Measurements from ENCODE around the gene GRM1.

Gene GRM1

DNA sequence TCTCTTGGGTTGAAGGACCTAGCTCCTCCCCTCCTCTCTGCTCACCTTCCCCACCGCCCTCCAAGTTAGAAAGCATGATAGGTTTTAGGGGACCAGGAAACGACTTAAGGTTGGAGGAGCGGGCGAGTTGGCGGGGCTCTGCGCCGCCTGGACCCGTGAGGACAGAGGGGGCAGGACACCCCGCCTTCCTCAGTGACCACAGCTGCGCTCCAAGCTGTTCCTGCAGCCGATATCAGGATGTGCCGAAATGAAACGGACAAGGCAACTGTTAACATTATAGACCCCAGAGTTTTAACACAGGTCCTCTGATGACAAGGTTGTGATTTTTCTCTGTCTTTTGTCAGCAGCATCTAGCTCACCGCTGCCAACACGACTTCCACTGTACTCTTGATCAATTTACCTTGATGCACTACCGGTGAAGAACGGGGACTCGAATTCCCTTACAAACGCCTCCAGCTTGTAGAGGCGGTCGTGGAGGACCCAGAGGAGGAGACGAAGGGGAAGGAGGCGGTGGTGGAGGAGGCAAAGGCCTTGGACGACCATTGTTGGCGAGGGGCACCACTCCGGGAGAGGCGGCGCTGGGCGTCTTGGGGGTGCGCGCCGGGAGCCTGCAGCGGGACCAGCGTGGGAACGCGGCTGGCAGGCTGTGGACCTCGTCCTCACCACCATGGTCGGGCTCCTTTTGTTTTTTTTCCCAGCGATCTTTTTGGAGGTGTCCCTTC lies at the start of gene GRM1:
Gene GRM1, plus strand, starts transcription at position 212 of the 722 bp plus-strand sequence. Its CDS starts 456 bp downstream, at position 668.
- no peak for DNase-seq (ENCODE audit: low spot score)

DNA sequence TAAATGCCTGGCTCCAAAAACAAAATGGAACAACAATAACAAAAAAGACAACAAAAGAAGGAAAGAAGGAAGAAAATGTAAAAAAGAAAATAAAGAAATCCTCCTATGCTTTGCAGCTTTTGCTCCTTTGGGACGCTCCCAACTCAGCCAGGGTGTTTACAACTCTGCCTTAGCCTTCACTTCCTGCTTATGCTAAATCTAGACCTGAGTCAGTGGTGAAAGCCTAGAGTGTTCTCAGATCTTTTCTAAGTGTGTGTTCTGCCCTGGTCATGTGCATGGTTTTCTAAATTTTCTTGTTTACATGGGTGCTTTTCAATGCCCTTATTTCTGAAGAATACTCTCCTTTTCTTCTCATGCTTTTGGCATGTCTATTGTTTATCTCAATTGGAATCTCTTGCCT lies 19.5 kb upstream of the GRM1 start:
- DNase-seq (ENCODE audit: low spot score), result no peak

DNA sequence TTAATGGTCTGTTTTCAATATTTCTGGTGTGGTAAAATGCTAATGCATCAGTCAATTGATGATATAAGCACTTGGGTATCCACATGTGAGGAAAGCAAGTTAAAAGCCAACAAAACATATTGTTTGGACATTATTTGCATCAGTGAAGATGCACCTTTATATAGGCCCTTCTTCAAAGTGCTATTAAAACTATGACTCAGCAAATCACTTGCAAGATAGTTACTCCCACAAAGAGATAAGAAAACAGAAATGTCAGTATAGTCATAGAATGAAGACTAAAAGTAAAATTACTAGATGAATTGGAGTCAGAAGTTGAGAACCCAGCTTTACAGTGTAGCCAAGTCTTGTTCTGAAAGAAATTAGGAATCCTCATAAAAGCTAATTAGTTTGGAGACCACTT lies 14.6 kb upstream of the GRM1 start:
- no peak for DNase-seq (ENCODE audit: low spot score)

DNA sequence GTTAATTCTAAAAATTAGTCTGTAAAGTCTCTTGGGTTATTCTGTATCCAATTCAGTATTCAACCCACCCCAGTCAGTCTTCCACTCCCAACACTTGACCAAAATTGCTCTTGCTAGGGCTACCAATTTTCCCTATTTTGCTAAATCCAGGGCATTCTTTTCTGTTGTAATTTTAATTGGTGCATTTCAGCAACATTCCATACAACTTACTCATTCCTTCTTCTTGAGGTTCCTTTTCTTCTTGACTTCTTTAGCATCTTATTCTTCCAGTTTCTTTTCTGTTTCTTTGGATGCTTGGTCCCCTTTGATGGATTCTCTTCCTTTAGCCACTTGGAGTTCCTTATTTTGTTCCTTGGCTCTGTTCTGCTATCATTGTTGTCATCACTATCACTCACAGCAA lies 11.2 kb upstream of the GRM1 start:
- no peak for DNase-seq (ENCODE audit: low spot score)

DNA sequence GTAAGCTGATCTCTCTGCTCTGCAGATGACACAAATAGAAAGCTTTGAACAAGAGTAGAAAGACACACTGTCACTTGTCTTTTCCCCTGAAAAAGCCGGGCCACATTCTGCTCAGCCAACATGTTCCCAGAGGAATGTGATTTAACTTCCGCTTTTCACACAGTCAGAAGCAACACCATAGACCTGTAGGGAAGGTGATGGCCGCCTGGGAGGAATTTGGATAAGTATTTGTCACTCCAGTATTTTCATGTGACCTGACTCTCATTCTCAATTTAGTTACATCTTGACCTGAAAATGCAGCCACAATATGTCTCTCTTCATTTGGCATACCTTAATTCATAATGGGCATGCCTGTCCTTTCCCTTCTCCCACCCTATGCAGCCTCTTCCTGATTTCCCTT lies 2.0 kb upstream of the GRM1 start:
- no peak for DNase-seq (ENCODE audit: low spot score)

DNA sequence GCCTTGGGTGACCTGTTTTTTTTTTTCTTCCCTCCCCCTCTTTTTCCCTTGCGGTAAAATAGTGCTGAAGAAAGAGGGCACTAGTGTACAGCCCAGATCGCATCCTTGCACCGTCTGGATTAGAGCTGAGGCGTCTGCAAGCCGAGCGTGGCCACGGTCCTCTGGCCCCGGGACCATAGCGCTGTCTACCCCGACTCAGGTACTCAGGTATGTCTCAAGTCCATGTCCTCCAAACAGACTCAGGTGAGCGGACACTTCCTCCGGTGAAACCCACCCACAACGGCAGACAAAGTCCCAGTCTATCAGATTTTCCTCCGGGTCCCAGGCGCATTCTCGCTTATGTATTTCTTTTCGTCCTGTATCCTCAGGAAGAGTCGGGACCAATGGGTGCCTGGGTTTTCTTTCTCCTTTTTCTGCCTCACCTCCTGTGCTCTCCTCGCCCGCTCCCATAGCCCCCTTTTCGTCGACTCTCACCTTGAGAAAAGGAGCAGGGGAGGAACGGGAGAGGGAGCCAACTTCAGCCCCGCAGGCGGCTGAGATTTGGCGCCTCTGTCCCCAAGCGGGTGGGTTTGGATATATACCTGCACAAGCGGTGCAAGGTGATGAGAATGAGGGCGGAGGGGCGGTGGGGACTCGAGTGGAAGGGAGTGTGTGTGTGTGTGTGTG lies 1.1 kb upstream of the GRM1 start:
- no peak for DNase-seq (ENCODE audit: low spot score)

DNA sequence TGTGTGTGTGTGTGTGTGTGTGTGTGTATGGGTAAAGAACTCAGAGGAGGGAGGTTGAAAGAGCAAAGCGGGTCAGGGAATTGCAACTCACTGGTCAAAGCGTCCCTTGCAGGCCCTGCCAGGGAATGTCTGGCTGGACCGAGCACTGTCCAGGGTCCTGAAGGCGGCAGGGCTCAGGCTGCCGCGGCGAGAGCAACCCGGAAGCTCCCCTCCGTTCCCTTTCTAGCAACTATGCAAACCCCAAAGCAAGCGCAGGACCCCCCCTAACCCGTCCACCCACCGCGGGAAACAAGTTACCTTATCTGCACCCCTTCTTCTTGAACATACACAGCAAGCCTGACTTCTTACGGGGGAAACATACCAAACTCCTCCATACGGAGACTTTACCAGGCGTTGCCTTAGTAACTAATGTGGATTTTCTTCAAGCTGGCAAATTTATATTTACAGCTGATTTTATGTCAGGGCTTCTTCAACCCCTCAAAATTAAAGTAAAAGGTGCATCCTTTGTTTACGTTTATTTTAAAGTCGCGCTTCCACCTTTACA lies 538 bp upstream of the GRM1 start:
- DNase-seq (ENCODE audit: low spot score), result peak; percentile 77

DNA sequence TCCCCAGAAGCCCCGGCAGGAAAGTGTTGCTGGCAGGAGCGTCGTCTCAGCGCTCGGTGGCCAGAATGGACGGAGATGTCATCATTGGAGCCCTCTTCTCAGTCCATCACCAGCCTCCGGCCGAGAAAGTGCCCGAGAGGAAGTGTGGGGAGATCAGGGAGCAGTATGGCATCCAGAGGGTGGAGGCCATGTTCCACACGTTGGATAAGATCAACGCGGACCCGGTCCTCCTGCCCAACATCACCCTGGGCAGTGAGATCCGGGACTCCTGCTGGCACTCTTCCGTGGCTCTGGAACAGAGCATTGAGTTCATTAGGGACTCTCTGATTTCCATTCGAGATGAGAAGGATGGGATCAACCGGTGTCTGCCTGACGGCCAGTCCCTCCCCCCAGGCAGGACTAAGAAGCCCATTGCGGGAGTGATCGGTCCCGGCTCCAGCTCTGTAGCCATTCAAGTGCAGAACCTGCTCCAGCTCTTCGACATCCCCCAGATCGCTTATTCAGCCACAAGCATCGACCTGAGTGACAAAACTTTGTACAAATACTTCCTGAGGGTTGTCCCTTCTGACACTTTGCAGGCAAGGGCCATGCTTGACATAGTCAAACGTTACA lies 817 bp downstream of the GRM1 start:
- DNase-seq (ENCODE audit: low spot score), result no peak

DNA sequence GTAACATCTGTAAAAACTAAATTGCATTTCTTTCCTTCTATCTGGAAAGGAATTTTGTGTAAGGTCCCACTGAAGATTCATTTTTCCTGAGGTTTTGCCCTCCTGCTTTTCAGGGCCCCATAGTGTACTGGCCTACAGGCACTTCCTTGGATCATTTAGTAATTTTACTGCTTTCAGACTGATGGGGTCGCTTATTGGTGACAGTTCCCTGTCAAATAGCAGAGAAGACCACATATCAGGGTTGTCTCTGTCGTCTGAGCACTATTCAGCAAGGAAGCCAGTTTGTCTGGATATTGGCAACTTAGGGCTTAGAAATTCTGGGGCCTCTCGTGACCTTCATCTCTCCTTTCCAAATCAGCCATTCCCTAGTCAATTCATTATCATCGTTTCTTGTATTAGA lies 3.5 kb downstream of the GRM1 start:
- no peak for DNase-seq (ENCODE audit: low spot score)

DNA sequence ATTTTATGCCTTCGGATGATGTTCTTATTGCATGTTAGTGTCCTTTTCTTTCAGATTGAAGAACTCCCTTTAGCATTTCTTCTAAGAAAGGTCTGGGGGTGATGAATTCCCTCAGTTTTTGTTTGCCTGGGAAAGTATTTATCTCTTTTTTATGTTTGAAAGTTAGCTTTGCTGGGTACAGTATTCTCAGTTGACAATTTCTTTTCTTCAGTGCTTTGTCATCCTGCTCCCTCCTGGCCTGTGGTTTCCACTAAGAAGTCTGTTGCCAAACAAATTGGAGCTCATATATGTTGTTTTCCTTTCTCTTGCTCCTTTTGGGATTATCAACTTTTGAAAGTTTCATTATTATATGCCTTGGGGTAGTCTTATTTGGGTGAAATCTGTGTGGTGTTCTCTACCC lies 11.5 kb downstream of the GRM1 start:
- no peak for DNase-seq (ENCODE audit: low spot score)

DNA sequence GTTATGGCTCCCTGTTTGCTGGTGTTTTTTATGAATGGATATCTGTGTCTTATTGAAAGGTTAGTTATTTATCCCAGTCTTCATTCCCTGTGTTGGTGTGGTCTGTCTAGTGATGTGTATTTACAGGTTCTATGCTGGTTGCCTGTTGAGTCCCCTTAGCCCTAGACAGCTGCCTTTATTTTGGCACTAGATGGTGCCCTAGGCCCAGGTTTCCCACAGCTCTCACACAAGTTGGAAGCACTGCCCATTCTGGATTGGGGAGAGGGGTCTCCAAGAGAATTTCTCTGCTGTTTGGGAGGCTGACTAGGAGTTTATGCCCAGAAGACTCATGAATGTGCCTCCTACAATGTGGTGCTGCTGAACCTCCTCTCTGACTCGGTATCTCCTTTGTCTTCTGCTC lies 12.4 kb downstream of the GRM1 start:
- DNase-seq (ENCODE audit: low spot score), result peak; percentile 8

DNA sequence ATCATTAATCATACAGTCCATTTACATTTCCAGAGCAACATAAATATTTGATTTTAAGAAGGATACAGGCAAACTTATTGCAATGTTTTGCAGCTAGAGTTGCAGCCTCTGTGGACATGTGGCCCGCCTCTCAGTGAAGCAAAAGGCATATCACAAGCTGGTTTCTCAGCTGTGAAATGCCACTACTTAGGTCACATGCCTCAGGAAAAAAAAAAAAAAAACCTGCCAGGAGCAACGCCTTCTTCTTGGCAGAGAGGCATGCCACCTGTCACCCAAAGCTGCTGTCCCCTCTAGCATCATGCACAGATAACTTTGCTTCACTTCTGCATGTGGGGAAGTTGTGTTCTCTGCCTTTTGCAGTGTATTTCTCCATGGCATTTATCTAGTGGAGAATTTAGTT lies 18.5 kb downstream of the GRM1 start:
- DNase-seq (ENCODE audit: low spot score), result no peak

DNA sequence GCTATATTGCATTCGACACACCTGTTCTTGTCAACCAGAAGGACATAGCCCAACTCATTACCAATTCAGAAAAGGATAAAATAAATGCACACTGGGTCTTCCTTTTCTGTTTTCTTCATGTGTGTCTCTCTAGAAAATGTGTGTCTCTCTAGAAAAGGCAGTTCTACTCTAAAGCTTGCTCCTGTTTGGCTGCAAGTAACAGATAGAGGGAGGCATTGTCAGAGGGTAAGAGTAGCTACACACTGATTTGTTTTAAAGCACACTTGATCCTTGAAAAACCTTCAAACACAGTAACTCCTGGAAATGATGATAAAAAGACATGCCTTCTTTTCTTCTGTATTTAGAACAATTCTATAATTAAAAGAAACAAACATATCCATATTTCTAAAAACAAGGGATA lies 21.3 kb downstream of the GRM1 start:
- no peak for DNase-seq (ENCODE audit: low spot score)

DNA sequence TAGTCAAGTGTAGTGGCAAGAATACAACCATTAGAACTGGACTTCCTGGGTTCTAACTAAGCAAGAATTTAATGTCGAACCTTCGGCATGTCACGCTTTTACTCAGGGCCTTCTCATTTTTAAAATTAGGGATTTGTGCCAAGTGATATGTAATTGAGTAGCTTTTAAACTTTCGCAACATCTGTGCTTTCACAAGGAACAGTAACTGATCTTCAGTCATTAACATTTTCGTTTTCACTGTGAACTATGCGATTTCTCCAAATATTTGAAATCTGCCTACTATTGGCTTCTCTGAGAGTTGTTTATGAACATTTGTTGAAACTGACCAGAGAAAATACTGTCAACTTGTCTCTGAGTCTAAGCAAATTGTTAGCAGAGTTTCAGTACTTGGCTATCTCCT lies 27.6 kb downstream of the GRM1 start:
- no peak for DNase-seq (ENCODE audit: low spot score)

DNA sequence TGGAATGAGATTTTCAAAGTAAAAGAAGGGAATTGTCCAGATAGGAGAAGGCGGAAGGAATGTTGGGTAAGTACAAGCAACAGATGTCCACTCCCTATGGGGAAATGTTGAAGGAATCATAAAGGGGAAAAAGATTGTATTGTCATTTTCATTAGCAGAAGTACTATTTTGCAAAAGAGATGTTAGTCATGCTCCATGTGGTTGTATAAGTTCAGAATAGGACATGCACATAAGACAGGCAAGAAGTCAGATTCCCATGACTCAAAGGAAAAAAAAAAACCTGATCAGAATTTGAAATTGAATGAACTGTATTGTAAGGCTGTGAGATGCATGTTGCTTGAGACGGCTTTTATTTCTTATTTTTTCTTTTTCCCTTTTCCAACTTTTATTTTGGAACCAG lies 36.8 kb downstream of the GRM1 start:
- DNase-seq (ENCODE audit: low spot score), result no peak

DNA sequence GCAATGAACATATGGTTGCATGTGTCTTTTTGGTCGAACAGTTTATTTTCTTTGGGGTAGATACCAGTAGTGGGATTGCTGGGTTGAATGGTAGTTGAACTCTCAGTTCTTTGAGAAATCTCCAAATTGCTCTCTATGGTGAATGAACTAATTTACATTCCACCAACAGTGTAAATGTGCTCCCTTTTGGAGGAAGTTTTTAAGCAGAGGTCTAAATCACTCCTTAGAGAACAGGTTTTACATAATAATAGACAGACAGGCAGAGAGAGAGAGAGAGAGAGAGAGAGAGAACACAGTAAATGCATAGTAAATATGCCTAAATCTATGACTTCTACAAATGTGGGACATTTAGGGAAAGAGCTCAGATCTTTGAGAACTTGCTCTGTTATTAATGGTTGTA lies 37.6 kb downstream of the GRM1 start:
- no peak for DNase-seq (ENCODE audit: low spot score)

DNA sequence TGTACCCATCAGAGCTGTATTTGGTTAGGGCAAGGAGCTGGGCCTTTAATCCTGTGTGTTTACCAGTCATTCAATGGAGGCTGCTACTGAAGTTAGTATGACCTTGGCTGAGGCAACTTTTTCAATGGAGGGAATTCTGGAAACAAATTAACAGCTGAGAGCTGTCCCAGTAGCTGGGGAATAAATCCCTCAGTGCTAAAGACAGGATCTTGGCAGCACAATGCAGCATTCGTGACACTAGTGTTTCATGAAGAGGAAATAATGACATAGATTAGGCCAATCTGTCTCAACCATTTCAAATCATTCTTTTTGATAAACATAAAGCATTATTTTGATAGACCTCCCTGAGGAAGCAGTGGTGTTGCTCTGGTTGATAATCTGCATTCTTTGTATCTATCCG lies 42.9 kb downstream of the GRM1 start:
- DNase-seq (ENCODE audit: low spot score), result no peak

DNA sequence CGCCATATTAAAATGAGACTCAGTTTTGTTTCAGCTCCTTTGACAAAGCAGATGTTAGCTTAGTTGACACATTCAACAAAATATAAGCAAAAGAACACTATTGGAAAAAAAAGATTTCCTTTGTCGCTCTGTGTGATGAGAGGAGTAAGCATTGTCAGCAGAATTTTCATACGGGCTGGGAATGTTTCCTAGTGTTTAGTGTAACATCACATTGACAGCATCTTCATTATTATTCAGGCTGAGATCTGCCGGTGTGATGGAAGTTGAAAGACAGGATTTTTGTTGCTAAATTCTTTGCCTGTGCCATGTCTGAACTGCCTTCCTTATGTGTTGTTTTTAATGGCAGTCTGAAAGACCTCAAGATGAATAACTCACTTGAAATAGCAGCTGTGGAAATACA lies 49.1 kb downstream of the GRM1 start:
- DNase-seq (ENCODE audit: low spot score), result no peak

DNA sequence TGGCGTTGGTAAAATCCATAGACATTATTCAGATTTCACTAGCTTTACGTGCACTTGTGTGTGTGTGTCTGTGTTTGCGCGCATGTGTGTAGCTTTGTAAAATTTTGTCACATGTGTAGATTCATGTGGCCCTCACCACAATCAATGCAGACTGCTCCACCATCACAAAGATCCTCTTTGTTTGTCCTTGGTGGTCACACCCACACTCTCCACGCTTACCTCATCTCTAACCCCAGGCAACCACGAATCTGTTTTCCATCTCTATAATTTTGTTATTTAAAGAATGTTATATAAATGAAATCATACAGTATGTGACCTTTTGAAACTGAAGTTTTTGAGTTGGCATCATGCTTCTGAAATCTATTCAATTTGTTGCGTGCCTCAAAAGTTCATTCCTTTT lies 58.5 kb downstream of the GRM1 start:
- DNase-seq (ENCODE audit: low spot score), result no peak

DNA sequence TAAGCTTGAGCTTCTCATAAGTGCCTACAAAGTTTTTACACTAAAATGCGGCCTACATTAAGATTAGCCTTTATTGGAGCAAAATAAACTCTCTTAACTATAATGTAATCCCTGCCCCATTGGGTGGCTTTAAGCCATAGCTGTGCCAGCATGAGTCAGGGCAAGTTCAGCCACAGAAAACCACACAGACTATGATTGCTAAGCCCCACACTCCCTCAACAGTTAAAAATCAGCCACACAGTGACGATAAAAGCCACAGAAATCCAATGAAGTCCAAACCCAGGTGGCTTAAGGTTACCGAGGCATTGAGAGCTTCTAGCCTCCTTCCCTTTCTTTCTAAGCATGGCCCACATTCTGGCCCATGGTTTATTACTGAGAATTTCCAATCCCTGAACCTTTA lies 61.6 kb downstream of the GRM1 start:
- DNase-seq (ENCODE audit: low spot score), result no peak

DNA sequence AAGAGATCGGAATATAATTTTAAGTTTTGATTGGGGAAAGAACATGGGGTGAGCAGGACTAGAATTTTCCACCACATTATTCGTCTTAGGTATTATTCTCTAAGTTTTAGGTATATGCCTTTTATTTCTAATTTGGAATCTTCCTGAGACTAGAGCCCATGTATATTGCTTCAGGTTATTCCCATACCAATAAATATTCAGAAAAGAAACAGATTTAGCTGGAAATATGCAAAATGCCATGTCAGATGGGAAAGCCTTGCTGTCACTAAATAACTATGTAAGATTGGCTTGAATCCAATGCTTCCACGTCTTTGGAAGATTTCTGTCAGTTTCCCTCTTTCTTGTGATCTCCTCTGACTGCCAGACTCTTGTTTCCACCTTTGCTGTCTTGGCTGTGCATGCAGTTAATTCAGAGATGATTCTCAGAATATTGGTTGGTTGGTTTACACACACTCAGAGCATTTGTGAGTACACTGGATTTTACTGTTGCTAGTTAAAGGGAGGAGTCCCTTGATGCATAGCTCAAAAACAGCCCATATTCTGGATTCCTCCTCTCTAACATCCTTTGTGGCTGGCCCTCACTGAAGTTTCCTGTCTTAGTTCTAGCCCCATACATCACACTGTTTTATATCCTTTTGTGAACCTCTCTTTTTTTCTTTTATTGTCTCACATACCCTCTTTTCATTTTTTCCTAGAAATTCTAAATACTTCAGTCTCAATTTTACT lies 64.3 kb downstream of the GRM1 start:
- DNase-seq (ENCODE audit: low spot score), result no peak

DNA sequence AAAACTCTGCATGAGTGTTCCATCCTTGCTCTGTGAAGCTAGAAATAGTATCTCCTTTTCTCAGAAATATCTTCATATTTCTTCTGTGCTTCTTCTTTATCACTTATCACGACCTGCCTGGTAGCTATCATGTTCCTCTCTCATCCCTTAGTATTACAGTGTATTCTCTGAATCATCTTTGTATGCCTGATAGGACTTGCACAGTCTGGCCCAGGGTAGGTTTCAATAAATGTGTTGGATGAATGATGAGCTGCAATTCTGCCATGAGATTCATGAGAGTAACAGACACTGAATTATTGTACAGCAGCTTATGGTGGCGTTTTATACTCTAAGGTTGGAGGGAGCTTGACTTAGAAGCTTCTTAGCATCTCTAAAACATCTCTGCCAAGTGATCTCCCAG lies 66.6 kb downstream of the GRM1 start:
- DNase-seq (ENCODE audit: low spot score), result no peak

DNA sequence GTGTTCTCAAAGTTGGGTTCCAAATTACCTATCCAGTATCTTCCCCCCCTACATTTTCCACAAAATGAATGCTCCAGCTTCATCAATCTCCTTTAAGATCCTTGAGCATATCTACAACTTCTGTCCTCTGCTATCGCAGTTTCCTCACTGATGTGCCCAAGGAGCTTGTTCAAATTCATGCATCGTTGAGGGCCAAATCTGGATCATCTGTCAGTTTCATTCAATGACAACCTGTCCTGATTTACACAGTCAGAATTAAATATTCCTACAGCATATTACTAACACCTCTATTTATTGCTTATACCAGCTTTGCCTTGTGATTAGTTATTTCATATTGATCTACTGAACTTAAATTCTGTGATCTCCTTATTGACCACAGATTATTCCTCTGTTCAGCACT lies 68.7 kb downstream of the GRM1 start:
- DNase-seq (ENCODE audit: low spot score), result no peak
